Measurements from ENCODE around the gene CRYBB2. TPM values are rescaled to one million over a fixed set of nuclear protein-coding genes. Genes with fewer than 3 reads are reported as not detected.
"Not testable (repeated sequence)": the region's sequence is repeated elsewhere in the genome, so short reads cannot be mapped to it uniquely, and the experiment has no call there.

The CRYBB2 gene
- total and polyA plus RNA-seq, 12 donors, result 0.13 TPM; not detected in 11

- WGBS, 2 donors, result 83 to 86% methylated on average over 12 of the region's 12 CpGs
- ATAC-seq (no peak), DNase-seq (no peak)
- intact Hi-C loops (cut with DNase I), result no loop called here
- H3K36me3 ChIP-seq, result no peaks in the 10 kb centered on the region
- H3K27ac ChIP-seq, result no peak overlapping the region
- TF ChIP-seq CTCF (IDR thresholded peaks at IDR 0.05), result no peak
- H3K9me3 ChIP-seq, result no peaks in the 10 kb centered on the region
- H3K4me3 ChIP-seq, result no peak overlapping the region
- H3K27me3 ChIP-seq, result peaks cover 0 to 43% (median 13%) of the 10 kb centered on the region in 7 donors
- H3K4me1 ChIP-seq, result no peaks in the 10 kb centered on the region
Measured at GRCh38 chr22:25223269-25223850, 3.9 kb downstream of the CRYBB2 start.

GRCh38 chr22:25228822-25229221 is 9.4 kb downstream of the CRYBB2 start:
- intact Hi-C loops (cut with DNase I), result no loop called here
- no peak for ATAC-seq
- H3K4me3 ChIP-seq, result no peak overlapping the region
- no peaks in the 10 kb centered on the region for H3K4me1 ChIP-seq
- WGBS, 2 donors, result 87 to 95% methylated on average over 13 of the region's 13 CpGs
- no peaks in the 10 kb centered on the region for H3K9me3 ChIP-seq
- no peak overlapping the region for H3K27ac ChIP-seq
- no peak for TF ChIP-seq CTCF (IDR thresholded peaks at IDR 0.05)
- H3K27me3 ChIP-seq, result peaks cover 3 to 24% (median 16%) of the 10 kb centered on the region in 7 donors
- H3K36me3 ChIP-seq, result no peaks in the 10 kb centered on the region
- DNase-seq, result no peak

GRCh38 chr22:25230760-25231159 is 11.3 kb downstream of the CRYBB2 start:
- H3K27ac ChIP-seq, H3K9me3 ChIP-seq, H3K36me3 ChIP-seq, ATAC-seq, DNase-seq, H3K4me1 ChIP-seq, H3K4me3 ChIP-seq: not testable (repeated sequence)
- intact Hi-C loops (cut with DNase I), result loop anchor here in 1 of 10 donors (10.0 kb wide), 1 partner anchor 104 kb away; no protein-coding TSS in a partner anchor
- 79 to 83% methylated on average over 2 of the region's 2 CpGs for WGBS, 2 donors
- peaks cover 5 to 26% (median 13%) of the 10 kb centered on the region in 7 donors for H3K27me3 ChIP-seq

- 66 to 80% methylated on average over 5 of the region's 5 CpGs for WGBS, 2 donors
- peaks cover 0 to 6% (median 0%) of the 10 kb centered on the region in 9 donors for H3K4me1 ChIP-seq
- H3K27me3 ChIP-seq, result peaks cover 5 to 38% (median 23%) of the 10 kb centered on the region in 7 donors
- ATAC-seq (no peak), DNase-seq (no peak)
- H3K4me3 ChIP-seq, result no peak overlapping the region
- no peaks in the 10 kb centered on the region for H3K36me3 ChIP-seq
- H3K27ac ChIP-seq, result no peak overlapping the region
- no peak for TF ChIP-seq CTCF (IDR thresholded peaks at IDR 0.05)
- intact Hi-C loops (cut with DNase I), result loop anchor here in 1 of 10 donors (10.0 kb wide), 1 partner anchor 102 kb away; no protein-coding TSS in a partner anchor
- no peaks in the 10 kb centered on the region for H3K9me3 ChIP-seq
Measured at GRCh38 chr22:25232301-25232700, 12.9 kb downstream of the CRYBB2 start.

GRCh38 chr22:25233706-25234105 is 14.3 kb downstream of the CRYBB2 start:
- not testable (repeated sequence) for H3K4me1 ChIP-seq, ATAC-seq, H3K4me3 ChIP-seq, H3K27ac ChIP-seq, DNase-seq, H3K36me3 ChIP-seq, H3K9me3 ChIP-seq
- peaks cover 5 to 45% (median 27%) of the 10 kb centered on the region in 7 donors for H3K27me3 ChIP-seq
- intact Hi-C loops (cut with DNase I), result loop anchor here in 1 of 10 donors (10.0 kb wide), 1 partner anchor 101 kb away; no protein-coding TSS in a partner anchor

Data from heart right ventricle (tissue), 16 donors.